Ishikawa (cell line): ENCODE data around the gene CNTN4.

ENCODE experiments used
- CEBPB ChIP-seq: IDR thresholded peaks from 2 replicates; pipeline ENCODE4 v1.6.1; 2012
- CREB1 ChIP-seq: IDR thresholded peaks from 2 replicates; pipeline ENCODE4 v1.6.1; 2012; ENCODE audit warnings: low read depth
- EGR1 ChIP-seq: IDR thresholded peaks from 2 replicates; pipeline ENCODE4 v1.6.1; 2012
- EP300 ChIP-seq: IDR thresholded peaks from 2 replicates; pipeline ENCODE4 v1.6.1; 2012; ENCODE audit warnings: borderline replicate concordance
- FOXM1 ChIP-seq: IDR thresholded peaks from 2 replicates; pipeline ENCODE4 v1.6.1; 2012; ENCODE audit warnings: low read depth, borderline replicate concordance
- MAX ChIP-seq: IDR thresholded peaks from 2 replicates; pipeline ENCODE4 v1.6.1; 2012
- NFIC ChIP-seq: IDR thresholded peaks from 2 replicates; pipeline ENCODE4 v1.6.1; 2012
- RAD21 ChIP-seq: IDR thresholded peaks from 2 replicates; pipeline ENCODE4 v1.6.1; 2012; ENCODE audit warnings: low read depth
- REST ChIP-seq: IDR thresholded peaks from 2 replicates; pipeline ENCODE4 v1.6.1; 2012; ENCODE audit warnings: low read depth, mild to moderate bottlenecking
- TAF1 ChIP-seq: IDR thresholded peaks from 2 replicates; pipeline ENCODE4 v1.6.1; 2012; ENCODE audit warnings: low read depth, mild to moderate bottlenecking
- TCF12 ChIP-seq: IDR thresholded peaks from 2 replicates; pipeline ENCODE4 v1.6.1; 2012; ENCODE audit warnings: low read depth
- TEAD4 ChIP-seq: IDR thresholded peaks from 2 replicates; pipeline ENCODE4 v1.6.1; 2012
- USF1 ChIP-seq: IDR thresholded peaks from 2 replicates; pipeline ENCODE4 v1.6.1; 2012
- YY1 ChIP-seq: IDR thresholded peaks from 2 replicates; pipeline ENCODE4 v1.6.1; 2012; ENCODE audit warnings: low read depth

GRCh38 chr3:2657971-2658370 lies 559.3 kb downstream of the CNTN4 start:
- TF ChIP-seq RAD21 (no peak), EP300 (no peak), YY1 (no peak), REST (no peak), MAX (no peak), USF1 (no peak), CEBPB (no peak), TCF12 (no peak), NFIC (no peak), TAF1 (no peak), CREB1 (no peak), TEAD4 (no peak), EGR1 (no peak), FOXM1 (no peak)
